H9 (cell line): ENCODE results near the gene LRP1B. TPM values are rescaled to one million over a fixed set of nuclear protein-coding genes. Genes with fewer than 3 reads are reported as not detected.

Experiments used
- DNase-seq: peaks from one replicate; pipeline ENCODE4 v3.0.0-alpha.2; 2017
- H2AFZ ChIP-seq: one replicate; pipeline ENCODE4 v1.6.1; 2013; ENCODE audit warnings: mild to moderate bottlenecking, low read length, control low read depth, moderate library complexity
- H2AK5ac ChIP-seq: 2 replicates; pipeline ENCODE4 v1.6.1; 2013; ENCODE audit warnings: low read length, control low read depth, mixed read lengths; ENCODE audit not compliant: insufficient read length
- H2BK120ac ChIP-seq: one replicate; pipeline ENCODE4 v1.6.1; 2013; ENCODE audit warnings: low read depth, mild to moderate bottlenecking, low read length, control low read depth, inconsistent platforms; ENCODE audit not compliant: poor library complexity, severe bottlenecking
- H2BK12ac ChIP-seq: 2 replicates; pipeline ENCODE4 v1.6.1; 2013; ENCODE audit warnings: low read length, control low read depth, mixed read lengths, low read depth; ENCODE audit not compliant: insufficient read length
- H2BK15ac ChIP-seq: 2 replicates; pipeline ENCODE4 v1.6.1; 2013; ENCODE audit warnings: low read depth, low read length, control low read depth
- H2BK20ac ChIP-seq: one replicate; pipeline ENCODE4 v1.6.1; 2013; ENCODE audit warnings: low read depth, mild to moderate bottlenecking, low read length, control low read depth, inconsistent platforms; ENCODE audit not compliant: poor library complexity, severe bottlenecking
- H2BK5ac ChIP-seq: 2 replicates; pipeline ENCODE4 v1.6.1; 2013; ENCODE audit warnings: low read length, control low read depth, mixed read lengths; ENCODE audit not compliant: insufficient read length
- H3K14ac ChIP-seq: 2 replicates; pipeline ENCODE4 v1.6.1; 2013; ENCODE audit warnings: low read length, control low read depth; ENCODE audit not compliant: insufficient read depth
- H3K18ac ChIP-seq: 2 replicates; pipeline ENCODE4 v1.6.1; 2013; ENCODE audit warnings: low read depth, mild to moderate bottlenecking, mixed read lengths, low read length, control low read depth; ENCODE audit not compliant: insufficient read length
- H3K23ac ChIP-seq: 2 replicates; pipeline ENCODE4 v1.6.1; 2013; ENCODE audit warnings: low read length, control low read depth, mixed read lengths, low read depth; ENCODE audit not compliant: insufficient read length
- H3K23me2 ChIP-seq: 2 replicates; pipeline ENCODE4 v1.6.1; 2013; ENCODE audit warnings: low read depth, mild to moderate bottlenecking, mixed read lengths, low read length, control low read depth; ENCODE audit not compliant: insufficient read length, poor library complexity, severe bottlenecking
- H3K27ac ChIP-seq: 2 replicates; pipeline ENCODE4 v1.5.1; 2013; ENCODE audit warnings: low read length, control low read depth, mixed read lengths, low read depth; ENCODE audit not compliant: insufficient read length
- H3K27me3 ChIP-seq: 2 replicates; pipeline ENCODE4 v1.6.1; 2013; ENCODE audit warnings: low read length, control low read depth, inconsistent platforms; ENCODE audit not compliant: insufficient read depth
- H3K4ac ChIP-seq: 2 replicates; pipeline ENCODE4 v1.6.1; 2013; ENCODE audit warnings: low read depth, mild to moderate bottlenecking, control low read depth, inconsistent platforms, low read length, moderate library complexity
- H3K4me1 ChIP-seq: 2 replicates; pipeline ENCODE4 v1.6.1; 2013; ENCODE audit warnings: low read length, control low read depth, inconsistent platforms; ENCODE audit not compliant: insufficient read depth
- H3K4me2 ChIP-seq: 2 replicates; pipeline ENCODE4 v1.6.1; 2013; ENCODE audit warnings: low read length, control low read depth, mixed read lengths; ENCODE audit not compliant: insufficient read length, insufficient read depth
- H3K56ac ChIP-seq: 2 replicates; pipeline ENCODE4 v1.6.1; 2013; ENCODE audit warnings: low read depth, mild to moderate bottlenecking, mixed read lengths, low read length, control low read depth; ENCODE audit not compliant: insufficient read length
- H3K79me1 ChIP-seq: 2 replicates; pipeline ENCODE4 v1.6.1; 2013; ENCODE audit warnings: low read depth, mild to moderate bottlenecking, moderate library complexity, low read length, control low read depth, inconsistent platforms; ENCODE audit not compliant: insufficient read depth, poor library complexity, severe bottlenecking
- H3K79me2 ChIP-seq: 2 replicates; pipeline ENCODE4 v1.6.1; 2013; ENCODE audit warnings: low read length, control low read depth, inconsistent platforms; ENCODE audit not compliant: insufficient read depth
- H3K9ac ChIP-seq: 2 replicates; pipeline ENCODE4 v1.6.1; 2013; ENCODE audit warnings: low read length, control low read depth, mixed read lengths; ENCODE audit not compliant: insufficient read length; ENCODE audit errors: extremely low read depth
- H3K9me3 ChIP-seq: one replicate; pipeline ENCODE4 v1.6.1; 2013; ENCODE audit warnings: low read depth, low read length, inconsistent platforms; ENCODE audit not compliant: control insufficient read depth
- H3T11ph ChIP-seq: one replicate; pipeline ENCODE4 v1.6.1; 2013; ENCODE audit warnings: mild to moderate bottlenecking, low read length, control low read depth, inconsistent platforms
- H4K20me1 ChIP-seq: one replicate; pipeline ENCODE4 v1.6.1; 2013; ENCODE audit not compliant: control insufficient read depth, insufficient read length, insufficient read depth
- H4K5ac ChIP-seq: 2 replicates; pipeline ENCODE4 v1.6.1; 2013; ENCODE audit warnings: low read depth, mild to moderate bottlenecking, mixed read lengths, low read length, control low read depth; ENCODE audit not compliant: insufficient read length
- H4K8ac ChIP-seq: replicated peaks from 2 replicates; pipeline ENCODE4 v1.6.1; 2013; ENCODE audit warnings: low read length, control low read depth, mixed read lengths, low read depth; ENCODE audit not compliant: insufficient read length
- H4K91ac ChIP-seq: 2 replicates; pipeline ENCODE4 v1.6.1; 2013; ENCODE audit warnings: low read depth, mild to moderate bottlenecking, moderate library complexity, mixed read lengths, low read length, control low read depth; ENCODE audit not compliant: insufficient read length
- H3K27ac Mint-ChIP-seq, 3 experiments: 2 replicates in 2 of 3; 3 replicates in 1 of 3; pipeline ENCODE4 v1.8.0; 2020 to 2021; ENCODE audit warnings: mixed read lengths in 3 of 3, mild to moderate bottlenecking in 1 of 3, moderate library complexity in 1 of 3
- H3K27me3 Mint-ChIP-seq: 2 replicates; pipeline ENCODE4 v1.8.0; 2021; ENCODE audit warnings: low read depth, mild to moderate bottlenecking, moderate library complexity, mixed read lengths
- H3K36me3 Mint-ChIP-seq, 3 experiments: 2 replicates in 2 of 3; 3 replicates in 1 of 3; pipeline ENCODE4 v1.8.0; 2020 to 2021; ENCODE audit warnings: low read depth in 3 of 3, mixed read lengths in 3 of 3; ENCODE audit not compliant: insufficient read depth in 1 of 3
- H3K4me1 Mint-ChIP-seq, 2 experiments: 2 replicates each; pipeline ENCODE4 v1.8.0; 2020; ENCODE audit warnings: mixed read lengths in 2 of 2
- H3K4me3 Mint-ChIP-seq, 2 experiments: 2 replicates in 1 of 2; 3 replicates in 1 of 2; pipeline ENCODE4 v1.8.0; 2020 to 2021; ENCODE audit warnings: mild to moderate bottlenecking in 2 of 2, mixed read lengths in 2 of 2, moderate library complexity in 1 of 2
- H3K9me3 Mint-ChIP-seq, 2 experiments: 2 replicates in 1 of 2; 3 replicates in 1 of 2; pipeline ENCODE4 v1.8.0; 2020; ENCODE audit warnings: mild to moderate bottlenecking in 2 of 2, mixed read lengths in 2 of 2, moderate library complexity in 1 of 2
- WGBS: extraction: QIAGEN DNeasy Blood & Tissue Kit; methylation state at CpG from one replicate; pipeline ENCODE4 v1.1.7; 2013; ENCODE audit warnings: missing lambda C conversion rate, low lambda C conversion rate, mixed read lengths; ENCODE audit not compliant: insufficient read length; ENCODE audit errors: extremely low coverage; 5-methylcytosine and 5-hydroxymethylcytosine counted together
- total RNA-seq: library from RNA; stranded (reverse); gene quantifications from 2 replicates; pipeline ENCODE4 v1.2.1, GENCODE V29; 2021
- TF ChIP-seq, protein P1 (sequence below): fragments of 200-600 bp; sonication (generic); conservative IDR thresholded peaks from 3 replicates; pipeline ENCODE4 v1.8.0; 2021; ENCODE audit warnings: antibody characterized with exemption, mild to moderate bottlenecking

The LRP1B gene
- total RNA-seq, 1 experiment from 2014 or later: not detected

- Histone ChIP-seq H3K18ac (no peak overlapping the region), H4K91ac (no peak overlapping the region), H4K5ac (no peak overlapping the region), H2BK120ac (no peak overlapping the region), H2BK5ac (no peak overlapping the region), H3K79me2 (no peaks in the 10 kb centered on the region), H2BK12ac (no peak overlapping the region), H3K4me2 (no peak overlapping the region), H3K9me3 (no peaks in the 10 kb centered on the region), H3K27ac (no peak overlapping the region), H2AFZ (no peak overlapping the region), H4K8ac (no peak overlapping the region), H2BK15ac (no peak overlapping the region), H4K20me1 (no peaks in the 10 kb centered on the region), H3K4ac (no peak overlapping the region), H3T11ph (no peak overlapping the region), H2BK20ac (no peak overlapping the region), H3K23me2 (no peaks in the 10 kb centered on the region), H3K9ac (no peak overlapping the region), H3K79me1 (no peaks in the 10 kb centered on the region), H3K56ac (no peak overlapping the region), H3K27me3 (no peaks in the 10 kb centered on the region), H3K4me1 (no peaks in the 10 kb centered on the region), H3K14ac (no peak overlapping the region), H2AK5ac (no peak overlapping the region), H3K23ac (no peak overlapping the region)
- Mint-ChIP-seq H3K4me3 (no peak overlapping the region), H3K36me3 (no peaks in the 10 kb centered on the region), H3K27ac (no peak overlapping the region), H3K4me1 (peaks cover 2 to 6% of the 10 kb centered on the region in 2 experiments; a peak in 3 of 4 replicates), H3K27me3 (no peaks in the 10 kb centered on the region), H3K9me3 (no peaks in the 10 kb centered on the region)
- no peak for DNase-seq
- WGBS: no CpG with 5 or more reads among the region's 1 CpG
- TF ChIP-seq, protein P1, sequence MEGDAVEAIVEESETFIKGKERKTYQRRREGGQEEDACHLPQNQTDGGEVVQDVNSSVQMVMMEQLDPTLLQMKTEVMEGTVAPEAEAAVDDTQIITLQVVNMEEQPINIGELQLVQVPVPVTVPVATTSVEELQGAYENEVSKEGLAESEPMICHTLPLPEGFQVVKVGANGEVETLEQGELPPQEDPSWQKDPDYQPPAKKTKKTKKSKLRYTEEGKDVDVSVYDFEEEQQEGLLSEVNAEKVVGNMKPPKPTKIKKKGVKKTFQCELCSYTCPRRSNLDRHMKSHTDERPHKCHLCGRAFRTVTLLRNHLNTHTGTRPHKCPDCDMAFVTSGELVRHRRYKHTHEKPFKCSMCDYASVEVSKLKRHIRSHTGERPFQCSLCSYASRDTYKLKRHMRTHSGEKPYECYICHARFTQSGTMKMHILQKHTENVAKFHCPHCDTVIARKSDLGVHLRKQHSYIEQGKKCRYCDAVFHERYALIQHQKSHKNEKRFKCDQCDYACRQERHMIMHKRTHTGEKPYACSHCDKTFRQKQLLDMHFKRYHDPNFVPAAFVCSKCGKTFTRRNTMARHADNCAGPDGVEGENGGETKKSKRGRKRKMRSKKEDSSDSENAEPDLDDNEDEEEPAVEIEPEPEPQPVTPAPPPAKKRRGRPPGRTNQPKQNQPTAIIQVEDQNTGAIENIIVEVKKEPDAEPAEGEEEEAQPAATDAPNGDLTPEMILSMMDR: no peak
Measured at GRCh38 chr2:142176941-142177340, 46.1 kb upstream of the LRP1B start.
